ENCODE results near the gene PIGQ.
"Not testable (repeated sequence)": the region's sequence is repeated elsewhere in the genome, so short reads cannot be mapped to it uniquely, and the experiment has no call there.

PIGQ gene

DNA sequence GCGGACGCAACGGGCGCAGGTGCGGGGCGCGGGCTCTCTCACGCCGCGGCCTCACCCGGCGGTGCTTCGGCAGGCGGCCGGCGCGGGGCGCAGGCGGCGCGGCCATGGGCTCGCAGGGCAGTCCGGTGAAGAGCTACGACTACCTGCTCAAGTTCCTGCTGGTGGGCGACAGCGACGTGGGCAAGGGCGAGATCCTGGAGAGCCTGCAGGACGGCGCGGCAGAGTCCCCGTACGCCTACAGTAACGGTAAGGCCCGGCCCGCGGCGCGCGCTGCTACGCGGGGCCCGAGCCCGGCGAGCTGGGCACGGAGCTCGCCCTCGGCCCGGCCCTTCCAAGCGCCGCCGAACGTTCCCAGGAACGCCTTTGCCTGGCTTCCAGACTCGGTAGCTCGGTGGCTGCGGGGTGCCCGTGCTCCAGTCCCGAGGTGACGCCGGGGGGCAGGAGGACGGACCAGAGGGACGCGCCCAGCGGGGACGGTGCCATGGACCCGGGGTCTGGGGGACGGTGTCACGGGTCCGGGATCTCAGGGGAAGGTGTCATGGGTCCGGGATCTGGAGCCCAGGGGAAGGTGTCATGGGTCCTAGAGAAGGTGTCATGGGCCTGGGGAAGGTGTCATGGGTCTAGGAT lies 20.5 kb downstream of the PIGQ start:
- Histone ChIP-seq H3K27me3 (ENCODE audit: control insufficient read depth, insufficient read depth, low read length) (peaks cover 10% of the 10 kb centered on the region), H3K4me1 (ENCODE audit: control insufficient read depth, insufficient read depth, low read length) (peaks cover 56% of the 10 kb centered on the region), H3K9ac (ENCODE audit: low read length) (peak overlapping the region; percentile 89), H3K4me3 (ENCODE audit: low read length) (peak overlapping the region; percentile 91), H3K9me3 (ENCODE audit: control insufficient read depth, low read length) (no peaks in the 10 kb centered on the region), H3K36me3 (ENCODE audit: control insufficient read depth, insufficient read depth, low read length) (no peaks in the 10 kb centered on the region)

DNA sequence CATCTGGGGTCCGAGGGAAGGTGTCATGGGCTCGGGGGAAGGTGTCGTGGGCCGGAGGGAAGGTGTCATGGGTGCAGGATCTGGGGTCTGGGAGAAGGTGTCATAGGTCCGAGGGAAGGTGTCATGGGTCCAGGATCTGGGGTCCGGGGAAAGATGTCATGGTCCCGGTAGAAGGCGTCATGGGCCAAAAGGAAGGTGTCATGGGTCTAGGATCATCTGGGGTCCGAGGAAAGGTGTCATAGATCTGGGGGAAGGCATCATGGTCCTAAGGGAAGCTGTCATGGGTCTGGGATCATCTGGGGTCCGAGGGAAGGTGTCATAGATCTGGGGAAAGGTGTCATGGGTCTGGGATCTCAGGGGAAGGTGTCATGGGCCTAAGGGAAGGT lies 21.0 kb downstream of the PIGQ start:
- peaks cover 57% of the 10 kb centered on the region for H3K4me1 ChIP-seq (ENCODE audit: control insufficient read depth, insufficient read depth, low read length)
- peaks cover 5% of the 10 kb centered on the region for H3K27me3 ChIP-seq (ENCODE audit: control insufficient read depth, insufficient read depth, low read length)
- no peaks in the 10 kb centered on the region for H3K36me3 ChIP-seq (ENCODE audit: control insufficient read depth, insufficient read depth, low read length)
- H3K9ac ChIP-seq (ENCODE audit: low read length) = peak overlapping the region; percentile 89
- no peaks in the 10 kb centered on the region for H3K9me3 ChIP-seq (ENCODE audit: control insufficient read depth, low read length)
- H3K4me3 ChIP-seq (ENCODE audit: low read length) = peak overlapping the region; percentile 91

DNA sequence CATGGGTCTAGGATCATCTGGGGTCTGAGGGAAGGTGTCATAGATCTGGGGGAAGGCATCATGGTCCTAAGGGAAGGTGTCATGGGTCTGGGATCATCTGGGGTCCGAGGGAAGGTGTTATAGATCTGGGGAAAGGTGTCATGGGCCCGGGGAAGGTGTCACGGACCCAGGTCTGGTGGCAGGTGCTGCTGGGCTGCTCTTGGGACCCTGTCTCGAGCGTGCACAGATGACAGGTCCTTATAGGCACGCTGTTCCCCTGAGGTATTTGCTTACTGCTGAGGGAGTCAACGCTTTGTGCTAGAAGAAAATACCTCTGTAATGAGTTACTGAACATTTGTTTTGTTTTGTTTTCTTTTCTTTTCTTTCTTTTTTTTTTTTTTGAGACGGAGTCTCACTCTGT lies 21.5 kb downstream of the PIGQ start:
- H3K4me3 ChIP-seq (ENCODE audit: low read length) = peak overlapping the region; percentile 91

GRCh38 chr16:591892-592517 lies 22.2 kb downstream of the PIGQ start:
- H3K27me3 ChIP-seq (ENCODE audit: control insufficient read depth, insufficient read depth, low read length) = no peaks in the 10 kb centered on the region
- peak overlapping the region; percentile 65 for H3K9ac ChIP-seq (ENCODE audit: low read length)
- H3K36me3 ChIP-seq (ENCODE audit: control insufficient read depth, insufficient read depth, low read length) = no peaks in the 10 kb centered on the region
- H3K4me3 ChIP-seq (ENCODE audit: low read length) = no peak overlapping the region
- no peaks in the 10 kb centered on the region for H3K9me3 ChIP-seq (ENCODE audit: control insufficient read depth, low read length)
- peaks cover 60% of the 10 kb centered on the region for H3K4me1 ChIP-seq (ENCODE audit: control insufficient read depth, insufficient read depth, low read length)

More for the DNA sequence above, 21.5 kb downstream of the PIGQ start:
- H3K27me3 ChIP-seq (ENCODE audit: control insufficient read depth, insufficient read depth, low read length) = peaks cover 5% of the 10 kb centered on the region
- no peaks in the 10 kb centered on the region for H3K9me3 ChIP-seq (ENCODE audit: control insufficient read depth, low read length)
- peak overlapping the region; percentile 89 for H3K9ac ChIP-seq (ENCODE audit: low read length)
- peaks cover 62% of the 10 kb centered on the region for H3K4me1 ChIP-seq (ENCODE audit: control insufficient read depth, insufficient read depth, low read length)
- H3K36me3 ChIP-seq (ENCODE audit: control insufficient read depth, insufficient read depth, low read length) = no peaks in the 10 kb centered on the region

- Histone ChIP-seq H3K36me3 (ENCODE audit: control insufficient read depth, insufficient read depth, low read length) (no peaks in the 10 kb centered on the region), H3K9ac (ENCODE audit: low read length) (peak overlapping the region; percentile 65), H3K4me1 (ENCODE audit: control insufficient read depth, insufficient read depth, low read length) (peaks cover 57% of the 10 kb centered on the region), H3K27me3 (ENCODE audit: control insufficient read depth, insufficient read depth, low read length) (no peaks in the 10 kb centered on the region), H3K9me3 (ENCODE audit: control insufficient read depth, low read length) (no peaks in the 10 kb centered on the region), H3K4me3 (ENCODE audit: low read length) (peak overlapping the region; percentile 5)
Observed at GRCh38 chr16:592518-593306, 22.9 kb downstream of the PIGQ start.

DNA sequence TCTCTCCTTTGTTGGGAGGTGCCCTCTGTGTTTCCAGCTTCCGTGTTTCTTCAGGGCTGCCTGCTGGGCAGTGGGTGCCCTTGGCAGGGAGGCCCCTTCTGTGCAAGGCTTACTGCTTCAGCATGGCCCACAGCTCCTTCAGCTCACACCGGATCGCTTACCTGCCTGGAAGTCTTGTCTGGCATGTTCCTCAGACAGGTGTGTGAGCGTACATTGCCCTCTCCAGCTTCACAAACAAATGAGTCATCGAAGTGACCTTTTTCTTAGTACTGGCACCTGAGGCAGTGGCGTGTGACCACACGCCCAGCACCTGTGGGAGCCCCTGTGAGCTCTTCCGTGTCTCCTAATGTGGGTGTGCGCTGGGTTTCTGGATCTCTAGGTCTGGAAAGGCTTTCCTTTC lies 23.6 kb downstream of the PIGQ start:
- Histone ChIP-seq H3K4me1 (ENCODE audit: control insufficient read depth, insufficient read depth, low read length) (peaks cover 50% of the 10 kb centered on the region), H3K27me3 (ENCODE audit: control insufficient read depth, insufficient read depth, low read length) (no peaks in the 10 kb centered on the region), H3K9me3 (ENCODE audit: control insufficient read depth, low read length) (no peaks in the 10 kb centered on the region), H3K36me3 (ENCODE audit: control insufficient read depth, insufficient read depth, low read length) (no peaks in the 10 kb centered on the region), H3K9ac (ENCODE audit: low read length) (peak overlapping the region; percentile 65), H3K4me3 (ENCODE audit: low read length) (peak overlapping the region; percentile 5)

GRCh38 chr16:593807-594206 lies 24.0 kb downstream of the PIGQ start:
- Histone ChIP-seq H3K36me3 (ENCODE audit: control insufficient read depth, insufficient read depth, low read length) (no peaks in the 10 kb centered on the region), H3K9me3 (ENCODE audit: control insufficient read depth, low read length) (no peaks in the 10 kb centered on the region), H3K4me3 (ENCODE audit: low read length) (no peak overlapping the region), H3K9ac (ENCODE audit: low read length) (peak overlapping the region; percentile 48), H3K4me1 (ENCODE audit: control insufficient read depth, insufficient read depth, low read length) (peaks cover 51% of the 10 kb centered on the region), H3K27me3 (ENCODE audit: control insufficient read depth, insufficient read depth, low read length) (no peaks in the 10 kb centered on the region)

DNA sequence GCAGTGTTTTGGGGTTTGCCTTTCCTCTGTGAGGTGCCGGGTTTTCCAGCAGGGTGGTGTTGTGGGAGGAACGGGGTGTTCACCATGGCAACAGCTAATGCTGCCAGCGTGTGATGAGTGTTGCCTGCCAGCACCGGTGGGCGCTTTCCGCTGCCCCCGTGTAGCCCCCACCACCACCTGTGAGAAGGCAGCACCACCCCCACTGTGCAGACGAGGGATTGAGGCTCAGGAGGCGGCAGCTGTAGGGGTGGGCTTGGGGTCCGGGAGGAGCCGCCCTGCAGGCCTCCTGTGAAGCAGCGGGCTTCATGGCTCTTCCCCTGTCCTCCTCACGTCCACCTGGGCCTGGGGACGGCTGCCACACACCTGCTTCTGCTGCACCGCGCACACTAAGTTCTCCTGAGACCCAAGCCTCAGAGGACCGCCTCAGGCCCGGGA lies 25.3 kb downstream of the PIGQ start:
- H3K9ac ChIP-seq (ENCODE audit: low read length) = peak overlapping the region; percentile 48
- no peaks in the 10 kb centered on the region for H3K36me3 ChIP-seq (ENCODE audit: control insufficient read depth, insufficient read depth, low read length)
- no peaks in the 10 kb centered on the region for H3K27me3 ChIP-seq (ENCODE audit: control insufficient read depth, insufficient read depth, low read length)
- H3K9me3 ChIP-seq (ENCODE audit: control insufficient read depth, low read length) = no peaks in the 10 kb centered on the region
- H3K4me3 ChIP-seq (ENCODE audit: low read length) = no peak overlapping the region
- peaks cover 57% of the 10 kb centered on the region for H3K4me1 ChIP-seq (ENCODE audit: control insufficient read depth, insufficient read depth, low read length)

- Histone ChIP-seq H3K36me3 (ENCODE audit: control insufficient read depth, insufficient read depth, low read length) (no peaks in the 10 kb centered on the region), H3K4me1 (ENCODE audit: control insufficient read depth, insufficient read depth, low read length) (peaks cover 57% of the 10 kb centered on the region), H3K9ac (ENCODE audit: low read length) (no peak overlapping the region), H3K9me3 (ENCODE audit: control insufficient read depth, low read length) (no peaks in the 10 kb centered on the region), H3K27me3 (ENCODE audit: control insufficient read depth, insufficient read depth, low read length) (no peaks in the 10 kb centered on the region), H3K4me3 (ENCODE audit: low read length) (no peak overlapping the region)
Observed at GRCh38 chr16:595942-596735, 26.4 kb downstream of the PIGQ start.

GRCh38 chr16:596736-597060 lies 26.9 kb downstream of the PIGQ start:
- Histone ChIP-seq H3K4me1 (ENCODE audit: control insufficient read depth, insufficient read depth, low read length) (peaks cover 56% of the 10 kb centered on the region), H3K9me3 (ENCODE audit: control insufficient read depth, low read length) (no peaks in the 10 kb centered on the region), H3K27me3 (ENCODE audit: control insufficient read depth, insufficient read depth, low read length) (no peaks in the 10 kb centered on the region), H3K36me3 (ENCODE audit: control insufficient read depth, insufficient read depth, low read length) (no peaks in the 10 kb centered on the region), H3K9ac (ENCODE audit: low read length) (no peak overlapping the region), H3K4me3 (ENCODE audit: low read length) (no peak overlapping the region)

GRCh38 chr16:597655-598054 lies 27.9 kb downstream of the PIGQ start:
- H3K36me3 ChIP-seq (ENCODE audit: control insufficient read depth, insufficient read depth, low read length); H3K9me3 ChIP-seq (ENCODE audit: control insufficient read depth, low read length); H3K9ac ChIP-seq (ENCODE audit: low read length); H3K4me3 ChIP-seq (ENCODE audit: low read length); H3K27me3 ChIP-seq (ENCODE audit: control insufficient read depth, insufficient read depth, low read length): not testable (repeated sequence)
- peaks cover 46% of the 10 kb centered on the region for H3K4me1 ChIP-seq (ENCODE audit: control insufficient read depth, insufficient read depth, low read length)

All from mucosa of stomach (tissue), 1 donor.